ENCODE measurements around the gene MAML3. TPM values are rescaled to one million over a fixed set of nuclear protein-coding genes. Genes with fewer than 3 reads are reported as not detected.

Gene MAML3
- total RNA-seq, 4 donors from 2014 or later, result 16.1 to 40.0 (median 18.1) TPM

- WGBS, 2 donors (ENCODE audit: low coverage in 1 of 2), result 66 to 69% methylated on average over 7 to 9 of the region's 9 CpGs
- Histone ChIP-seq H3K9me3 (no peaks in the 10 kb centered on the region), H3K4me1 (peaks cover 0 to 64% (median 30%) of the 10 kb centered on the region in 4 donors), H3K27me3 (no peaks in the 10 kb centered on the region), H3K36me3 (no peaks in the 10 kb centered on the region), H3K4me3 (no peak overlapping the region), H3K27ac (peak overlapping the region; percentile 40 to 57 (median 48))
- DNase-seq, result peak; percentile 27
- intact Hi-C loops (cut with DNase I; ENCODE audit: low total_unique reads), result no loop called here
- in situ Hi-C loops (cut with MboI; ENCODE audit: low pct_ligation_motif_present in 1 of 4, low pct_unique_long_range_greater_than_20kb in 1 of 4, low sequenced_read_pairs in 3 of 4), result no loop called here
- TF ChIP-seq POLR2A (IDR thresholded peaks at IDR 0.05), result no peak
- no peak for TF ChIP-seq EP300 (IDR thresholded peaks at IDR 0.05; ENCODE audit: low read depth)
- no peak for TF ChIP-seq CTCF (IDR thresholded peaks at IDR 0.05)
- no peak for TF ChIP-seq POLR2AphosphoS5 (IDR thresholded peaks at IDR 0.05)
Observed at GRCh38 chr4:140095694-140096482, 58.1 kb downstream of the MAML3 start.

GRCh38 chr4:140094438-140095420 is 59.3 kb downstream of the MAML3 start:
- H3K4me1 ChIP-seq, result peaks cover 0 to 60% (median 30%) of the 10 kb centered on the region in 4 donors
- H3K27ac ChIP-seq, result peak overlapping the region; percentile 40 to 57 (median 48)
- DNase-seq, result peak; percentile 61
- H3K4me3 ChIP-seq, result no peak overlapping the region
- intact Hi-C loops (cut with DNase I; ENCODE audit: low total_unique reads) (no loop called here), in situ Hi-C loops (cut with MboI; ENCODE audit: low pct_ligation_motif_present in 1 of 4, low pct_unique_long_range_greater_than_20kb in 1 of 4, low sequenced_read_pairs in 3 of 4) (no loop called here)
- TF ChIP-seq POLR2AphosphoS5 (IDR thresholded peaks at IDR 0.05) (peak in 1 of 3 donors; percentile 8), EP300 (IDR thresholded peaks at IDR 0.05; ENCODE audit: low read depth) (no peak)
- H3K27me3 ChIP-seq, result no peaks in the 10 kb centered on the region
- H3K9me3 ChIP-seq, result no peaks in the 10 kb centered on the region
- WGBS, 2 donors (ENCODE audit: low coverage in 1 of 2), result 64 to 72% methylated on average over 16 to 17 of the region's 17 CpGs
- H3K36me3 ChIP-seq, result no peaks in the 10 kb centered on the region

GRCh38 chr4:140092094-140092851 is 61.7 kb downstream of the MAML3 start:
- H3K36me3 ChIP-seq, result no peaks in the 10 kb centered on the region
- peaks cover 0 to 37% (median 15%) of the 10 kb centered on the region in 4 donors for H3K4me1 ChIP-seq
- WGBS, 2 donors (ENCODE audit: low coverage in 1 of 2), result 41 to 46% methylated on average over 7 to 23 of the region's 23 CpGs
- H3K4me3 ChIP-seq, result peak overlapping the region in 3 of 4 donors; percentile 21 to 29 (median 21)
- in situ Hi-C loops (cut with MboI; ENCODE audit: low pct_ligation_motif_present in 1 of 4, low pct_unique_long_range_greater_than_20kb in 1 of 4, low sequenced_read_pairs in 3 of 4) (no loop called here), intact Hi-C loops (cut with DNase I; ENCODE audit: low total_unique reads) (no loop called here)
- TF ChIP-seq CTCF (IDR thresholded peaks at IDR 0.05) (no peak), POLR2AphosphoS5 (IDR thresholded peaks at IDR 0.05) (no peak), EP300 (IDR thresholded peaks at IDR 0.05; ENCODE audit: low read depth) (no peak), POLR2A (IDR thresholded peaks at IDR 0.05) (no peak)
- DNase-seq, result peak; percentile 61
- no peaks in the 10 kb centered on the region for H3K9me3 ChIP-seq
- H3K27me3 ChIP-seq, result no peaks in the 10 kb centered on the region
- peak overlapping the region; percentile 63 to 73 (median 68) for H3K27ac ChIP-seq

- no peaks in the 10 kb centered on the region for H3K9me3 ChIP-seq
- in situ Hi-C loops (cut with MboI; ENCODE audit: low pct_ligation_motif_present in 1 of 4, low pct_unique_long_range_greater_than_20kb in 1 of 4, low sequenced_read_pairs in 3 of 4), result no loop called here
- H3K4me3 ChIP-seq, result no peak overlapping the region
- no peak overlapping the region for H3K27ac ChIP-seq
- intact Hi-C loops (cut with DNase I; ENCODE audit: low total_unique reads), result no loop called here
- no peak for DNase-seq
- no peak for TF ChIP-seq EP300 (IDR thresholded peaks at IDR 0.05; ENCODE audit: low read depth)
- no peak for TF ChIP-seq POLR2AphosphoS5 (IDR thresholded peaks at IDR 0.05)
- TF ChIP-seq POLR2A (IDR thresholded peaks at IDR 0.05), result no peak
- no peak for TF ChIP-seq CTCF (IDR thresholded peaks at IDR 0.05)
- H3K36me3 ChIP-seq, result no peaks in the 10 kb centered on the region
- no peaks in the 10 kb centered on the region for H3K27me3 ChIP-seq
- H3K4me1 ChIP-seq, result peaks cover 0 to 37% (median 15%) of the 10 kb centered on the region in 4 donors
Observed at GRCh38 chr4:140091305-140091704, 62.7 kb downstream of the MAML3 start.

All from transverse colon (tissue), 4 donors.